ENCODE measurements around the gene DDX23. TPM values are rescaled to one million over a fixed set of nuclear protein-coding genes. Genes with fewer than 3 reads are reported as not detected.
"Not testable (repeated sequence)": the region's sequence is repeated elsewhere in the genome, so short reads cannot be mapped to it uniquely, and the experiment has no call there.

The DDX23 gene
- total RNA-seq, 1 experiment from 2014 or later, result 114 TPM

DNA sequence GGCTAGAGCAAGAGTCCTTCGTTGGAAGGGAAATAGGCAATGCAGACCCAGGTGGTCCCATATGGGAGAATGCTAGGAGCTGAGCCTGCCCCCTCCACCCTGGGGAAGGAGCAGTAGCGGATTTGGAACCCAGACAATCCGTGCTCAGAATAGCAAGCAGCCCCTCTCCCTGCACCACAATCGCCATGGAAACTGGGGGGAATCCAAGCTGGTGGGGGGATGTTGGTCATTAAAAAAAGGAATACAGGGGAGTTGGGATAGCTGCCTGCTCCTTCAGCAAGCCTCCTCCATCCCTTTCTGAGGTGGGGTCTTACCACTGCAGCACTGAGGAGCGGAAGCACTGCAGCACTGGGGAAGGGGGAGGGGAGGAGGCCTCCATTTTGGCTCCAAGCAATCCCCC is 10.8 kb upstream of the DDX23 start:
- no peak for DNase-seq (ENCODE audit: low spot score)

DNA sequence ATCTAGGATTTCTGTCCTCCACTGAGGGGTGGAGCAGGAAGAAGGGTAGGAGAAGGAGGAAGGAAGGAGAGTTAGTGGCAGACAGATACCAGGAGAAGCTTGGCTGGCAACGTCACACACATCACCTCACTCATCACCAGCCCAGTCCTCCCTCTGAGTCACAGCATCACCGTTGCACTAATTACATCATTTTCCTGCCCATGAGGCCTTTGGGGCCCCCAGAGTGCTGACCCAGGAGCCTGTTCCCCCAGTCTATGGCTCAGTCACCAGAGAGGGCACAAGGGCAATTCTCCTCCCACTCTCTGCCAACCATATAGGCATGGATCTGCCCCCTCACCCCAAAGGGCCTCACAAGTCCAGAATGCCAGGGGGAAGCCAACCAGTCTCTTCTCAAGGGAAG is 9.1 kb upstream of the DDX23 start:
- DNase-seq (ENCODE audit: low spot score), result peak; percentile 38

DNA sequence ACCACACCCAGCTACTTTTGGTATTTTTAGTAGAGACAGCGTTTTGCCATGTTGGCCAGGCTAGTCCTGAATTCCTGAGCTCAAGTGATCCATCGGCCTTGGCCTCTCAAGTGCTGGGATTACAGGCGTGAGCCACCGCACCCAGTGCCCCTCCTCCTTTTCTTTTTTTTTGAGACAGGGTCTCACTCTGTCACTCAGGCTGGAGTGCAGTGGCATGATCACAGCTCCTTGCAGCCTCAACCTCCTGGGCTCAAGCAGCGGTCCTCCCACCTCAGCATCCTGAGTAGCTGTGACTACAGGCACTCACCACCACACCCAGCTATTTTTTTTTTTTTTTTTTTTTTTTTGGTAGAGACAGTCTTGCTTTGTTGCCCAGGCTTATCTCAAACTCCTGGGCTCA is 8.3 kb upstream of the DDX23 start:
- not testable (repeated sequence) for DNase-seq (ENCODE audit: low spot score)

DNA sequence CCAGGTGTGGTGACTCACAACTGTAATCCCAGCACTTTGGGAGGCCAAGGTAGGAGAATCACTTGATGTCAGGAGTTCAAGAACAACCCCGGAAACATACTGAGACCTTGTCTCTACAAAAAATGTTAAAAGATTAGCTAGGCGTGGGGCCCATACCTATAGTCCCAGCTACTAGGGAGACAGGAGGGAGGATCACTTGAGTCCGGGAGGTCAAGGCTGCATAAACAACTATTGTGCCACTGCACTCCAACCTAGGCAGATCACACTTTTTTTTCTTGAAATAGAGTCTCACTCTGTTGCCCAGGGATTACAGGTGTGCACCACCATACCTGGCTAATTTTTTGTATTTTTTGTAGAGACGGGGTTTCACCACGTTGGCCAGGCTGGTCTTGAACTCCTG is 7.6 kb upstream of the DDX23 start:
- no peak for DNase-seq (ENCODE audit: low spot score)

DNA sequence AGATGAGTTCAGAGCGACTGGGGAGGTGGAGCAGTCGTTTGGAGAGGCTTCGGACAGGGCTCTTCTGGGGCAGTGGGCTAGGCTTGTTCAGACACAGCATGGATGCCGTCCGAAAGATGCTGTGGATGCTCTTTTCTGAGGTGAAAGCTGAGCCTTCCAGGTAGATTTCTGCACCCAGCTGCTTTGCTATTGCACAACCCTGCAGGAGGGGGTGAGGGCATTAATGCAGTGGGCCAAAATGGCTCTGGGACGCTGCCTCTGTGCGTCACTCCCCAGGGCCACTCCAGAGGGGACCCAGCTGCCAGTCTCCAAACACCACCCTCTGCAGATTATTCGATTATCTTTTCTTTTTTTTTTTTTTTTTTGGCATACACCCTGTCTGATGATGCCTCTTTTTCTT is 6.1 kb upstream of the DDX23 start:
- no peak for DNase-seq (ENCODE audit: low spot score)

DNA sequence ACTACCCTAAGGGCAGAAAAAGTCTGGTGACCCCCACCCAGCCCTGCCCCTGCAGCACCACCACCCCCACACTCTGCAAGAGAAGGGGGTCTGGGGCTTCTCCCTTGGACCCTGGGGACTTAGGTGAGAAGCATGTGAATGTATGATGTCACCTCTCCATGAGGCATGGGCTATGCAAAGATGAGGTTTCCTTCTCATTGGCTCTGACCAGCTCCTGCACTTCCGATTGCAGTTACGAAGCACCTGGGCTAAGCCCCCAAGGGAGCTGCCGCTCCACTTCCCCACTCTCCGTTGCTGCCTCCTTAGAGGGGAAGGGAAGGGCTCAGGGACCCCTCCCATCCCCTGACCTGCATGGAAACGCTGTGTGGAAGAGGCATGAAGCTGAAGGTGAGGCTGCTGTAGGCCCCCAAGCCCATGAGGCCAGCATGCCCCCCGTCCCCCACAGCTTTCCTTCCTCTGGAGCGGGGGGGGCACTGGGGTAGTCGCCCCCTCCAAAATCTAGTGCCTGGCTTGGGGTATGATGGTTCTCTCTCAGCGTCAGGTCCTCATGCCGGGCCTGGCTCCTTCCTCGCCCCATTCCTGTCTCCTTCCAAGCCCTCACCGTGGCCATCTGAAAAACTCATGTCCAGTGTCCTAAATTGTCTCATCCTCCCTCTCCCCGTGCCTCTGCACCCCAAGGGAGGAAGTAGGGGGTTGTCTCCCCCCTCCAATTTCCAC is 5.5 kb upstream of the DDX23 start:
- DNase-seq (ENCODE audit: low spot score), result no peak

DNA sequence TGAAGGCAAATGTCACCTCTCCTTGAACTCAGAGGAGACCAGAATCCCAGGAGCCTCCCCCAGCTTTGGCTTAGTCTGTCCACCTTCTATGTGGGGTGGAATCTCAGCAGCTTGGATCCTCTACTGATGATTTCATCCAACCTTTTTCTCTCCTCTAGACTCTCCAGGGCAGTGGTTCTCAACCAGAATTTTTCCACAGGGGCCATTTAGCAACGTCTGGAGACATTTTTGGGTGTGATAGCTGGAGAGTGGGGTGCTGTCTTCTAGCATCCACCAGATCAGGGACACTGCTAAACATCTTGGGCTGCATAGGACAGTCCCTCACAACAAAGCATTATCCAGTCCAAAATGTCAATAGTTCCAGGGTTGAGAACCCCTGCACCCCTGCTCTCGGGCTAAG is 4.4 kb upstream of the DDX23 start:
- DNase-seq (ENCODE audit: low spot score), result no peak

DNA sequence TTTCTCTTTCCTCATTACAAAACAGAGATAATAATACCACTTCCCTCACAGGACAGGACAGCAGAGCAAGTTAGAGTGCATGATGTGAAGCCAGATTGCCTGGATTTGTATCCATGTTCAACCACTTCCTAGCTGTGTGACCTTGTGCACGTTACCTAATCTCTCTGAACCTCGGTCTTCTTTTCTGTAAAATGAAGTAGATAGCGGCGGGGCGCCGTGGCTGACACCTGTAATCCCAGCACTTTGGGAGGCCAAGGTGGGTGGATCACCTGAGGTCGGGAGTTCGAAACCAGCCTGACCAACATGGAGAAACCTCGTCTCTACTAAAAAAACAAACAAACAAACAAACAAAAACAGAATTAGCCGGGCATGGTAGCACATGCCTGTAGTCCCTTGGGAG is 3.0 kb upstream of the DDX23 start:
- DNase-seq (ENCODE audit: low spot score), result not testable (repeated sequence)

DNA sequence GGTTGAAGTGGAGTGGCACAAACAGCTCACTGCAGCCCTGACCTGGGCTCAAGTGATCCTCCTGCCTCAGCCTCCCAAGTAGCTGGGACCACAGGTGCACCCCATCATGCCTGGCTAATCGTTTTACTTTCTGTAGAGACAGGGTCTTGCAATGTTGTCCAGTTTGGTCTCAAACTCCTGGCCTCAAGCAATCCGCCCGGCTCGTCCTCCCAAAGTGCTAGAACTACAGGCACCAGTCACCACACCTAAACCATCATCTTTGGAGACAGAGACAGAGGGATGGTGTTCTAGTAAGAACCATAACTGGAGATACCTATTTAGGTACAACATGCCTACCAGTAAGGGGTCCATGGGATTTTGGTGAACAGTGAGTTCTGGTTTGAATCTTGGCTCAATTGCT is 2.5 kb upstream of the DDX23 start:
- no peak for DNase-seq (ENCODE audit: low spot score)

DNA sequence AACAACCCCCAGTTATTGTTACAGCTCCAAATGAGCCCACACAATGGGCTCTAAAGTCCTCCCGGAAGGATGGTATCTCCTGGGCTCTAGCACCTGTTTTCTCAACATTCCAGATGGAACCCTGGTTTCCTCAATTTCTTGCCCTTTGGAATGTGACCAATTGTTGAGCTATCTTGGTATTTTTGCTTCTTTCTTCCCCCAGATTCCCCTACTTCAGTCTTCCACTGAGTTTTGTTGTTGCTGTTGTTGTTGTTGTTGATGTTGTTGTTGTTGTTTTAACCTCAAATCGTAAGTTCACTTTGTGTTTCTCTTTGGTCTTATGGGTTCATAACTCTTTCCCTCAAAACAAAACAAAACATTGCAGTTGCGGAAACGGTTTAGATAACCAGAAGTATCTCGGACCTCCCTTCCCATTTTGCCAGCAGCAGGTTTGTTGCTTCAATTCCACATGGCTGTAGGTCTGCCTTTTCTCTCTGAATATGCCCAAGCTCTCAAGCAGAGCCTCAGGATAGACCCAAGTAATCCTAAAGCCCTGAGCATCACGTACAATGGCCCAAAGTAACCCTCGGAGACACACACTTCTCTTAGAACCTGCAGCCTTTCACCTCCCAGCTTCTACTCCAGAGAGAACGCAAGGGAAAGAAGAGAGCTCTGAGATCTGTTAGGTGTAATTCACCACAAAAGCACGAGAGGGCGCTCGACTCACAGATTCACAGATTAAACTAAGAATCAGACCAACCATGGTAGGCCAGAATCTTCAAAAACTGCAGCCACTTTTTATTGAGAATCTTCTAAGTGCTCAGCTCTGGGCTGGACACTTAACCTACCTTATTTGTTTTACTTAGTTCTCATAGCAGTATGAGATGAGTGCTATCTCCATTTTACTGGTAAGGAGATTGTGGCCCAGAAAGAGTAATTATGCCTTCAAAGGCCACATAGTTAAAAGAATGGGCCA is 1.0 kb upstream of the DDX23 start:
- peak; percentile 80 for DNase-seq (ENCODE audit: low spot score)

DNA sequence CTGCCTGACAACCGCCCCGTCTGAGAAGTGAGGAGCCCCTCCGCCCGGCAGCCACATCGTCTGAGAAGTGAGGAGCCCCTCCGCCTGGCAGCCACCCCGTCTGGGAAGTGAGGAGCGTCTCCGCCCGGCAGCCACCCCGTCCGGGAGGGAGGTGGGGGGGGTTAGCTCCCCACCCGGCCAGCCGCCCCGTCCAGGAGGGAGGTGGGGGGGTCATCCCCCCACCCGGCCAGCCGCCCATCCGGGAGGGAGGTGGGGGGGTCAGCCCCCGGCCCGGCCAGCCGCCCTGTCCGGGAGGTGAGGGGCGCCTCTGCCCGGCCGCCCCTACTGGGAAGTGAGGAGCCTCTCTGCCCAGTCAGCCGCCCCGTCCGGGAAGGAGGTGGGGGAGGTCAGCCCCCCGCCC is 9.9 kb downstream of the DDX23 start:
- not testable (repeated sequence) for DNase-seq (ENCODE audit: low spot score)

DNA sequence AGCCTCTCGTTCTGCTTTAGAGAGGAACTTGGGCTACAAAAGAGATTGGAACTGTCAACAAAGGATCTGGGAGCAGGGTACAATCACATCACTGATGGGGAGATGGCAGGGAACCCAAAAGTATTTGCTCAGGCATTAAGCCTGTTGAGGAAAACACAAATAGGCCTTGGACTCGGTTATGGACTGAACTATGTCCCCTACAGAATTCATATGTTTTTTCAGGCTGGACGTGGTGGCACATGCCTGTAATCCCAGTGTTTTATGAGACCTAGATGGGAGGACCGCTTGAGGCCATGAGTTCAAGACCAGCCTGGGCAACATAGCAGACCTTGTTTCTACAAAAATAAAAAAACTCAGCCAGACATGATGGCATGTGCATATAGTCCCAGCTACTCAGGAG is 13.9 kb downstream of the DDX23 start:
- no peak for DNase-seq (ENCODE audit: low spot score)

DNA sequence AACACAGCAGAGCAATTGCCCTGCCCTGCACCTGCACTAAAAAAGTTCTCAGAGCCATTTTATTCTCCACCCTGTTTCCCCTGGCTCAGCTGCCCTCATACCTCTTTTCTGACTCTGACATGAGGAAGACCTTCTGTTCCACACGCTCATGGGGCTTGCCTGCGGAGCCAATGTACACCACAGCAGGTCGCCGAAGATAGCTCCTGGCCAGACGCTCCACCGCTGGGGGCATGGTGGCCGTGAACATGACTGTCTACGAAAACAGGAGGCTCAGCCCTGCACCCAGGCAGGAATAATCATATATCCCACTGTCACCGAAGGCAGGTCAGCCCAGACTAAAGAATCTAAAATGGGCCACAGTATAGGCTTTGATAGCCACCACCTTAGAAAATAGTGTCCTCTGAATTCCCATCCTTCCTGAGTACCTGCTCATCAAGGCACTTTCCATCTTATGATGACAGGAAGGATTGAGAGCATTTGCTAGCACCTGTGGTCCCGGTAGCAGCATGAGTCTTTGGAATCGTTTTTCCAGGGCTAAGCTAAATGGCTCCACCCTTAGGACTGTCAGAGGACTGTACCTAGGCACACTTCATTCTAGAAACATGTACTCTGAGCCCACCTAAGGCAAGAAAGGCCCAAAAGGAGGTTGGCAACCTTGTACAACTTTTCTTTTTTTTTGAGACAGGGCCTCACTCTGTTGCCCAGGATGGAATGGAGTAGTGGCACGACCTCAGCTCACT is 19.5 kb downstream of the DDX23 start:
- no peak for DNase-seq (ENCODE audit: low spot score)

DNA sequence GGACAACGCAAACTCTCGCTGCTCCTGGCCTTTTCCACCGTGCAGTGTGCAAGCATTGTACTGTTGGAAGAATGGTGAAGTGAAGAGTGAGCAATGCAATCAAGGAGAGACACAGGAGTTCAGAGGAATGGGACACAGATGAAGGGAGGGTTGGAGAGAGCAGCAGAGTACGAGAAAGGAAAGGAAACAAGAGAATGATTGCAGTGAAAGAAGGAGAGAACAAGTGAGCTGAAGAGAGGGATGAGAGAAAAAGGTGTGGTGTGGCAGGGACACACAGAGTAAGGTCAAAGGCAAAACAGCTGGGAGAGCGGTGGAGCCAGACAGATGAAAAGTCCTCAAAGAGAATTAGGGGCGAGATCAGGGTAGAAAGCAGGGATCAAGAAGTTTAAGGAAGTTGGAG is 20.7 kb downstream of the DDX23 start:
- DNase-seq (ENCODE audit: low spot score), result no peak

DNA sequence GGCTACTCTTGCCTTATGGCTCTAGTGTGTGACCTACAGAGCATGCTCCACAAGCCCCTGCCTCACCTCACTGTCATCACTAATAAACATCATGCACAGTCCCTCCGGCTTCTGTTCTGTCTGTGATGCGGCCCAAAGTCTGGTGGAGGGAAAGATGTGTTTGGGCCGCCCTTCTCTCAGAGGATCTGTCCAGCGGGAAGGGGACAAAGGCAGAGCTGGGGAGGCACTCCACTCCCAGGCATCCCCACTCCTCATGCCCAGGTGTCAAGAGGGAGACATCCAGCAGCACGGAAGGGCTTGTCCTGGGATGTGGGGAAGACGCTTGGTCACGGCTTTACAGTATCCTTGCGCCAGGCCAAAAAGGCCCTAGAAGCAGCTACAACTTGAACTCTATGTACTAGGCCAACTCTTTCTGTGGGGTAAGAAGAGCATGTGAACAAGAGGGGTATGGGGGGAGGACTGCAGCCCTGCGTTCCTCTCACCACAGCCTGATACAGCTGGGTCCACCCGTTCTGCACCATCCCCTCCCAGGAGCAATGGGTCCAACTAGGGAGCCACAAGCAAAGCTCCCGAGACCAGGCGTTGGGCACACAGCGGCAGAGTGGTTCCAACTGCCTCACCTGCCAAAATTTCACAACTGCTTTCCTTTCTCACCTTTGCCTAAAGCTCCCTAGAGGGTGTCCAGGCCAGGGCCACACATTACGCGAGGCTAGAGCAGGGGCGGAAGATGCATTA is 23.0 kb downstream of the DDX23 start:
- no peak for DNase-seq (ENCODE audit: low spot score)

DNA sequence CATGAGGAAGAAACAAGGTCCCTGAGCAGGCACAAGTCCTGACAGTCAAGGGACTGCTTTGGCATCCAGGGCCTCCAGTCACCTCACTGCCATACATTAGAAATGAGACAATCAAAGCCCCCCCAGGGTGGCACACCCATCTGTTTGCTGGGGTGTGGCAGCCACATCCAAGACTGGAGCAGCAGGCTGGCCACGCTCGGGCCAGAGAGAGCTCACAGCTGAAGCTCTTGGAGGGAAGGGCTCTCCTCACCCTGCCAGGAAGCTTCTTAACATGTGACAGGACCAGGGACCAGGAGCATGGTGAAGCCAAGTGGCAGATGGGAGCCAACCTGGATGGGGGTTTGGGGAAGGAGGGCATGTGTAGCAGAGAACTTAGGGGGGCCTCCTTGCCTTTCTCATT is 23.7 kb downstream of the DDX23 start:
- no peak for DNase-seq (ENCODE audit: low spot score)

DNA sequence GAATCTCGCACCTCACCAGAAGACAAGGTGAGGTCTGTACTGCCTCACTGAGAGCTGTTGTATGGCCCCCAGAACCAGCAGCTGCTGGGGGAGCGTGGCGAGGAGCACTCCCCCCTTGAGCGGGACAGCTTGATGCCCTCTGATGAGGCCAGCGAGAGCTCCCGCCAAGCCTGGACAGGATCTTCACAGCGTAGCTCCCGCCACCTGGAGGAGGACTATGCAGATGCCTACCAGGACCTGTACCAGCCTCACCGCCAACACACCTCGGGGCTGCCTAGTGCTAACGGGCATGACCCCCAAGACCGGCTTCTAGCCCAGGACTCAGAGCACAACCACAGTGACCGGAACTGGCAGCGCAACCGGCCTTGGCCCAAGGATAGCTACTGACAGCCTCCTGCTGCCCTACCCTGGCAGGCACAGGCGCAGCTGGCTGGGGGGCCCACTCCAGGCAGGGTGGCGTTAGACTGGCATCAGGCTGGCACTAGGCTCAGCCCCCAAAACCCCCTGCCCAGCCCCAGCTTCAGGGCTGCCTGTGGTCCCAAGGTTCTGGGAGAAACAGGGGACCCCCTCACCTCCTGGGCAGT is 24.4 kb downstream of the DDX23 start:
- no peak for DNase-seq (ENCODE audit: low spot score)

DNA sequence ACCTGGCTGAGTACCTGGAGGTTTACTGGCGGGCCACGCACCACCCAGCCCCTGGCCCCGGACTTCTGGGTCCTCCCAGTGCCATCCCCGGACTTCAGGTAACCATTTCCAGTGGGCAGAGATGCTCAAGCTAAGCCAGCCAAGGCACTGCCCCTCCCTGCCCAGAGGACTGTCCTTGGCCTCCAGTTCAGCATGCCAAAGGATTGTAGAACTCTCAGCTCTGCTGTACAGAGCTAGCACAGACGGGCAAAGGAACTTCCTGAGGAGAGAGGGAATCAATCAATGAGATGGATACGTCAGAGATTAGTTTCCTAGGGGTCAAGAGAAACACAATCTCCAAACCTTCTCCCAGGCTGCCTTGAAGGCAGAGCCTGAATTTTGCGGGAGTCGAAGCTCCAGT is 24.9 kb downstream of the DDX23 start:
- no peak for DNase-seq (ENCODE audit: low spot score)

DNA sequence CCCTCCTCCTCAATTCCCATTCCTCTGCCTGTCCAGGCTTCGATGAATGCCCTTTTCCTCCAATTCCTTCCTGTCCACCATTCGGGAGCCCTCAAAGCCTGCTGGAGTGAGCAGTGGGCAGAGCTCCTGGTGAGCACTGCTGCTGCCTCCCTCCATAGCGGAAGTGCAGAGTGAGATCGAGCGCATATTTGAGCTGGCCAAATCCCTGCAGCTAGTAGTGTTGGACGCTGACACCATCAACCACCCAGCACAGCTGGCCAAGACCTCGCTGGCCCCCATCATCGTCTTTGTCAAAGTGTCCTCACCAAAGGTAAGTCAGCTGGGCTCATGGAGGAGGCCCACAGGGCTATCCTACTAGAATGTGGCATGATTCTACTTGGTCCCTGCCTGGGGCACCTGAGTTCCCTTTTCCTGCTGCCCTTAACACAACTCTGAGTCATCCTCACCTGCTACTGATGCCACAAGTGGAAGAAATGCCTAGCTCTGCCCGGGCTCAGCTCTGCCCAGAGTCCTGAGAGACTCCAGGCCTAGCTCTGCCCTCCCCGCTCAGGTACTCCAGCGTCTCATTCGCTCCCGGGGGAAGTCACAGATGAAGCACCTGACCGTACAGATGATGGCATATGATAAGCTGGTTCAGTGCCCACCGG is 25.6 kb downstream of the DDX23 start:
- no peak for DNase-seq (ENCODE audit: low spot score)

DNA sequence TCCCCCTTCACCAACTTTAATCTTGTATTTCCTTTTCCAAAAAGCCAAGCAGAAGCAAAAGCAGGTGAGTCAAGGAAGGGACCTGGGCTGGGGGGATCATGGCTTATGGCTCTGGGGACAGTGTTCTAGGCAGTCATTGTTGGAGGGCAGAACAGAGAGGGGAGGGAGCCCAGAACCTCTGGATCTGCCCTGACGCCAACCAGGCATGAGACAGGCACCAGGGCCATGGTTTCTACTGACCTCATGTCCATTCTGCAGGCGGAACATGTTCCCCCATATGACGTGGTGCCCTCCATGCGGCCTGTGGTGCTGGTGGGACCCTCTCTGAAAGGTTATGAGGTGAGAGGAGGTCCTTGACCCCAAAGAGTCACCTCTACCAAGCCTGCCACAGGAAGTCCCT is 27.1 kb downstream of the DDX23 start:
- DNase-seq (ENCODE audit: low spot score), result no peak

DNA sequence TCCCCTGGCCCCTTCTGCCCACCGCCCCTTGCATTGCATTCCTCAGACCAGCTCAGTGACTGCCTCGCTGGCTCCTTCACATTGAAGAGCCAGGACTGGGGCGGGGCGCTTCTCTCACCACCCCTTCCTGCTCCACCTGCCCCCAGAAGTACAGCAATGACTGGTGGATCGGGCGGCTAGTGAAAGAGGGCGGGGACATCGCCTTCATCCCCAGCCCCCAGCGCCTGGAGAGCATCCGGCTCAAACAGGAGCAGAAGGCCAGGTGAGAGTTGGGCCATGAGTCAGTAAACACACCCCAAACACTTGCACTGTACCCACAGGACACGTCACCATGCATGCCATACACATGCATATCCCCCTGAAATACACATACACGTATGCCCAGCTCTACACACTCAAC is 27.9 kb downstream of the DDX23 start:
- no peak for DNase-seq (ENCODE audit: low spot score)
